ENCODE results near the gene MTMR12.

- TF ChIP-seq CTCF (conservative IDR thresholded peaks at IDR 0.05; ENCODE audit: low read length) (no peak), EZH2phosphoT487 (IDR thresholded peaks at IDR 0.05; ENCODE audit: borderline replicate concordance, low read depth, low read length) (no peak)
Observed at GRCh38 chr5:32233696-32234447, 78.9 kb downstream of the MTMR12 start.
